GM20000 (cell line): Measurements from ENCODE around the gene NCEH1.
"Not testable (repeated sequence)": the region's sequence is repeated elsewhere in the genome, so short reads cannot be mapped to it uniquely, and the experiment has no call there.

ENCODE experiments used
- DNase-seq: peaks from one replicate; pipeline ENCODE4 v3.0.0; 2012; ENCODE audit warnings: low spot score
- TF ChIP-seq, protein P1 (sequence below): IDR thresholded peaks from 2 replicates; pipeline ENCODE4 v1.5.1; 2012; ENCODE audit warnings: mild to moderate bottlenecking, control low read depth; ENCODE audit errors: extremely low read depth, missing control alignments

The NCEH1 gene

DNA sequence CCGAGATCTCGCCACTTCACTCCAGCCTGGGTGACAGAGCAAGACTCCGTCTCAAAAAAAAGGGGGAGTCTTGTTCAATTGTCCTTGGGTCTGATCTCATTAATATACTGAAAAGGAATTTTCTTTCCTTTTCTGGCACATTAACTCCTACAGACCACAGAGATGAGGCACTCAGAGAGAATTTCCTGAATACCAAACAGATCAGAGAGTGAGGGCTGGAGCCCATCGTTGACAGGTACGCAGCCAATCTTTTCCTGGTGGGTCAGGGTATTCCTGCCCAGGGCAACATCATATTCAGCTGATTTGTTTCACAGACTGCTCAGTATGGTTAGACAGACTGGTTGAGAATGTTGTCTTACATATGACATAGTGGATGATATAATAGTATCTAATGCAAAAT lies 104.8 kb downstream of the NCEH1 start:
- TF ChIP-seq, protein P1, sequence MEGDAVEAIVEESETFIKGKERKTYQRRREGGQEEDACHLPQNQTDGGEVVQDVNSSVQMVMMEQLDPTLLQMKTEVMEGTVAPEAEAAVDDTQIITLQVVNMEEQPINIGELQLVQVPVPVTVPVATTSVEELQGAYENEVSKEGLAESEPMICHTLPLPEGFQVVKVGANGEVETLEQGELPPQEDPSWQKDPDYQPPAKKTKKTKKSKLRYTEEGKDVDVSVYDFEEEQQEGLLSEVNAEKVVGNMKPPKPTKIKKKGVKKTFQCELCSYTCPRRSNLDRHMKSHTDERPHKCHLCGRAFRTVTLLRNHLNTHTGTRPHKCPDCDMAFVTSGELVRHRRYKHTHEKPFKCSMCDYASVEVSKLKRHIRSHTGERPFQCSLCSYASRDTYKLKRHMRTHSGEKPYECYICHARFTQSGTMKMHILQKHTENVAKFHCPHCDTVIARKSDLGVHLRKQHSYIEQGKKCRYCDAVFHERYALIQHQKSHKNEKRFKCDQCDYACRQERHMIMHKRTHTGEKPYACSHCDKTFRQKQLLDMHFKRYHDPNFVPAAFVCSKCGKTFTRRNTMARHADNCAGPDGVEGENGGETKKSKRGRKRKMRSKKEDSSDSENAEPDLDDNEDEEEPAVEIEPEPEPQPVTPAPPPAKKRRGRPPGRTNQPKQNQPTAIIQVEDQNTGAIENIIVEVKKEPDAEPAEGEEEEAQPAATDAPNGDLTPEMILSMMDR: no peak
- DNase-seq: no peak

DNA sequence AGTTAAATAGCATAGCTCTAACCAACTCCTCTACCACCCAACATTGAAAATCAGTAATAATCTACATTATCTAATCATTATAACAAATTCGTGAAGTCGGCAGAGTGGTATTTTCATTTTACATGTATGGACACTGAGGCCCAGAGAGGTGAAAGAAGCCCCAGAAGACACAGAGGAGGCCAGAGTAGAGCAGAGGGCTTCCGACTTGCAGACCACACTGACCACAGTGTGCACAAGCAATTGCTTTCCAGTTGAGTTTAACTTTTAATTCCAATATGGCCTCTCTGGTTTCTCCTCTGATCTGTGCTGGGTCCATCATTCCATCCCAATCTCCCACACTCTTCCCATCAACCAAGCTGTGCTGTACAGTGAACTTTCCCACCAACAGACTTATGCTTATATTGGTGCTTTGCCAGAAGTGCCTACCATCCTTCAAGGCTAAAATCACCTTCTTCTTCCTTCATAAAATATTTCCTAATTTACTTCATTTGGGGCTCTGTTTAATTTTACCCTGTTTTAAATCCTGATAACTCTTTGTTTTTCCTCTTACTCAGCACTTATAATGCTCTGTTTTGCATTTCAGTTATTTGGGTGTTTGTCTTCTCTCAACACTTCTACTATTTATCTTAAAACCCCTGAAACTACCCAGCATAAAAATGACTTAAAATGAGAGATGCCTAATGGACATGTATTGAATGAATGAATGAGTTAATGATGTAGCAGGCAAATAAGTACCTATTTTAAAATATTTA lies 105.8 kb downstream of the NCEH1 start:
- no peak for DNase-seq
- TF ChIP-seq, protein P1: no peak

DNA sequence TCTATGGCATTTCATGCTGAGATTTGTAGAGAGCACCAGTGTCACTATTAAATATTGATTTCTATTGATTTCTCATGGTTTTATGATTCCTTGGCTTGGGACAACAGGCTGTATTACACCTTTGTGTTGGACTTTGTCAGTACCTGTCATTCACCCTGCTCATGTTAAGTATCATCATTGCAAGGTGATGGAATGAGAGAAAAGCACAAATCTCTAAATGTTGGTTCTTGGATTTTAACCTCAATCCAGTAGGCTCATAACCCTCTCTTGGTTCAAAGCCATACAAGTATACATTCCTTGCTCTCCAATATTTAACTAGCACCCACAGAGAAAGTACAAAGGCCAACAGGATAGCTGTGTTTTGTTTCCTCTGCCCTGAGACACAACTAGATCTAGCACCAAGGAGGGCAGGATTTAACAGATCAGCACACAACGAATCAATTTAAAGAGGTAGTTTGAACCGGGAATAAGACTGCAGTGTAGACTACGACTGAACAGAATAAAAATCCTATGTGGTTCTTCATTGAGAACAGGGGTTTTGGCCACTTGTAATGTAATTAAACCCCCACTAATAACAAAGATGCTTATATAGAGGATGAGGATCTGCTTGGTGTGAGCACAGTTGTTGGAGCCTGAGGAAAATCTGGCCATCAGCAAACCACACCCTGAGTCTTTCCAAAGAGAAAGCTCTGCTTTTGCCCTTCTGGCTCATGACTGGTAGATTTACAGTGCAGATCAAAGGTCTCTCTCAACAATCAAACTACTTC lies 109.6 kb downstream of the NCEH1 start:
- no peak for DNase-seq
- TF ChIP-seq, protein P1: no peak

DNA sequence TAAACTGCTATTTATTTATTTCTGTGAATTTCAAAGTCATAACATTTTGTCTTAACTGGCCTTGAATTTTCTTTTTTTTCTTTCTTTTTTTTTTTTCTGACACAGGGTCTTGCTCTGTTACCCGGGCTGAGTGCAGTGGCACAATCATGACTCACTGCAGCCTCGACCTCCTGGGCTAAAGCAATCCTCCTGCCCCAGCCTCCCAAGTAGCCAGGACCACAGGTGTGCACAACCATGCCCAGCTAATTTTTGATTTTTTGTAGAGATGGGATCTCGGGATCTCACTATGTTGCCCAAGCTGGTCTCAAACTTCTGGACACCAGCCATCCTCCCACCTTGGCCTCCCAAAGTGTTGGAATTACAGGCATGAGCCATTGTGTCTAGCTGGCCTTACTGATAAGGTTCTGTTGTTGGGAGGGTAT lies 110.2 kb downstream of the NCEH1 start:
- TF ChIP-seq, protein P1: no peak
- DNase-seq: no peak

DNA sequence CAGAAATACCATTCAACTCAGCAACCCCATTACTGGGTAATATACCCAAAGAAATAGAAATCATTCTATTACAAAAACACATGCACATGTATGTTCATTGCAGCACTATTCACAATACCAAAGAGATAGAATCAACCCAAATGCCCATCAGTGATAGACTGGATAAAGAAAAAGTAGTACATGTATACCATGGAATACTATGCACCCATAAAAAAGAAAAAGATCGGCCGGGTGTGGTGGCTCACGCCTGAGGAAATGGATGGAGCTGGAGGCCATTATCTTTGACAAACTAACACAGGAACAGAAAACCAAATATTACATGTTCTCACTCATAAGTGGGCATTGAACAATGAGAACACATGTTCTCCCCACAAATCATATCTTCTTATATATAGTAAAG lies 112.0 kb downstream of the NCEH1 start:
- TF ChIP-seq, protein P1: no peak
- no peak for DNase-seq

DNA sequence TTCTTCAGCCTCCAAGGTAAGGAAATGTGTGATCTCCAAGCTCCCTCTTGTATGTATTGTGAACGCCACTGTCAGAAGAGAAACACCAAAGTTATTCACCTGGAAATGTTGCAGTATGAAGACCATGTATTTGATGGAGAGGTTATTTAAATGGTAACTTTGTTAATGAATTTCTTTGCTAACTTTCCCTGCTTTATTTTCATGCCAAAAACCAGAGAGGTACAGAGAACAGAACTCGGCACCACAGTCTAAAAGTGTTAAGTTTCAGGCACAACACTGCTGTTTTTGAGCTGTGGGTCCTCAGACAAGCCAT lies 114.5 kb downstream of the NCEH1 start:
- TF ChIP-seq, protein P1: no peak
- DNase-seq: no peak

DNA sequence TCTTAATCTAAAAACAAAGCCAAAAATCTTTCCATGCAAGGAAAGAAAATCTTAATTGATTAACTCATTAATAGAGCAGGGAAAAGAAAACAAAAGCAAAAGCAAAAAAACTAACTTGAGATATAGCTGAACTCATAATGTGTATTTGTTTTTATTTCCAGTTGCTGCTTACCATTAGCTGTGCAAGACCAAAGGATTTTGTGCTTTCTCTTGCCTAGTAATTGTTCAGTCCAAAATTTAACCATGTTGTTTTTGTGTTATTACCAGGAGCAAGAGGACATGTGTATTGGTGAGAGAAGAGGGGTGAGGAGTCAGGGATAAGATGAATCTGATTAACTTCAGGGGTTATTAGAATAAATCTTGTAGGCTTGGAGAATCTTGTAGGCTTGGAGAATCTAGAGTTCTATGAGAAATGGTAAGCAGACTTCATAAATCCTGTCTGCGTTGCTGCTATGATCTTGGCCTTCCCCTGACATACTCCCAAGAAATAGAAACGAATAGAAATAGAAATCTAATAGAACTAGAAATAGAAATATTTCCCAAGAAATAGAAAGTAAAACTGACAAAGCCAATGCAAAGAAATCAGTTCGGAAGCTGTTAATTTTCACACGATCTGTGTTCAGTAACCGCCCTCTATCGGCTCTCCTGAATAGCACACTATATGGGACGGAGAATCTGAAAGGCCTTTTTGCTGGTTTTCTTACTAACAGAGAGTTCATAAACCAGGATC lies 115.0 kb downstream of the NCEH1 start:
- peak; percentile 65 for DNase-seq
- TF ChIP-seq, protein P1: peak; percentile 85

DNA sequence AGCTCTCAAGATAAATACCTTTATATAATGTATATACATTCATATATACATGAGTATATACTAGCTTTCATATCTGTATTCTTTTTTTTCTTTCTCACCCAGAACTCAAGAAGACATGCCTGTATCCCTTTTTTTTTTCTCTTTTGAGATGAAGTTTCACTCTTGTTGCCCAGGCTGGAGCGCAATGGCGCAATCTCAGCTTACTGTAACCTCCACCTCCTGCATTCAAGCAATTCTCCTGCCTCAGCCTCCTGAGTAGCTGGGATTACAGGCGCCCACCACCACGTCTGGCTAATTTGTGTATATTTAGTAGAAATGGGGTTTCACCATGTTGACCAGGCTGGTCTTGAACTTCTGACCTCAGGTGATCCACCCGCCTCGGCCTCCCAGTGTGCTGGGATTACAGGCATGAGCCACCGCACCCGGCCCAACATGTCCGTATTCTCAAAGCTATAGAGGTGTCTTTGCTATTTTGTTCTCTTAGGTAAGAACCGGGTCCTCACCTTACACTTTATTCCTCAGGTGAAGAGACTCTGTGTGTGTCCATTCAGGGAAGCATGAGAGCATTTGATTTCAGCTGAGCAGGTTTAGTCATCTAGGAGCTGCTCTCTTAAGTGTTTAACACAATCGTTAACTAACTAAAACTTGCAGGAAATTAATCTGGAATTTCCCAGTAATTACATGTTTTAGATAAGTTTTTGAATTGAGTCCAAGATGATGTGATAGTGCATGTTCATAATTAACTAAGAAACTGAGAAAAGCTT lies 115.8 kb downstream of the NCEH1 start:
- not testable (repeated sequence) for DNase-seq
